Measurements from ENCODE around the gene LSR. TPM values are rescaled to one million over a fixed set of nuclear protein-coding genes. Genes with fewer than 3 reads are reported as not detected.

The LSR gene
- polyA plus RNA-seq, 1 donor (not counting 4 experiments of a cell fraction or from before 2014, with no cell fraction given) = 51.3 TPM

DNA sequence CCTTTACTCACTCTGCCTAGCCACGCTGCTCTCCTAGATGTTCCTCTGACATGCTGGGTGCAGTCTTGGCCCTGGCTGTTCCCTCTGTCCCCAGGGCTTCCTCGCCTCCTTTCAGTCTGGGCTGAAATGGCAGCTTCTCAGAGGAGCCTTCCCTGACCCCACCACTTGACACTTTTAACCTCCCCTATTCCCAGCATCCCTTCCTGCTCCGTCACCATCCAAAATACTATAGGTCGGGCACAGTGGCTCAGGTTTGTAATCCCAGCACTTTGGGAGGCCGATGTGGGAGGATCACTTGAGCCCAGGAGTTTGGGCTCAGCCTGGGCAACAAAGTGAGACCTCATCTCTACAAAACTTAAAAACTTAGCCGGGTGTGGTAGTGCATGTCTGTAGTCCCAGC is 22.9 kb upstream of the LSR start:
- Histone ChIP-seq H2AFZ (ENCODE audit: control insufficient read depth, low read length) (no peak overlapping the region), H3K4me1 (ENCODE audit: control insufficient read depth, extremely low read depth, insufficient read depth, low read length) (no peaks in the 10 kb centered on the region), H3K9ac (ENCODE audit: control insufficient read depth, extremely low read depth, insufficient read depth, low read length) (no peak overlapping the region), H3K79me2 (ENCODE audit: control insufficient read depth, insufficient read depth, low read length) (no peaks in the 10 kb centered on the region), H3K4me2 (ENCODE audit: control insufficient read depth, extremely low read depth, insufficient read depth, low read depth, low read length) (no peak overlapping the region), H4K20me1 (ENCODE audit: control insufficient read depth, extremely low read depth, insufficient read depth, low read length) (no peaks in the 10 kb centered on the region), H3K27me3 (ENCODE audit: control insufficient read depth, extremely low read depth, insufficient read depth, low read length) (no peaks in the 10 kb centered on the region), H3K36me3 (ENCODE audit: control insufficient read depth in 2 of 2, extremely low read depth in 1 of 2, insufficient read depth in 2 of 2, low read length in 2 of 2) (no peaks in the 10 kb centered on the region), H3K9me1 (ENCODE audit: control insufficient read depth, extremely low read depth, insufficient read depth, low read length) (no peaks in the 10 kb centered on the region), H3K4me3 (ENCODE audit: control insufficient read depth in 2 of 3, extremely low read depth in 1 of 3, insufficient read depth in 2 of 3, low read depth in 1 of 3, low read length in 3 of 3) (no peak overlapping the region), H3K27ac (ENCODE audit: control insufficient read depth, insufficient read depth, low read length) (no peak overlapping the region), H3K9me3 (ENCODE audit: control insufficient read depth, low read depth, low read length) (peaks cover 2% of the 10 kb centered on the region)
- DNase-seq (ENCODE audit: low read depth, low spot score) = no peak
- dilution Hi-C loops (cut with MboI; ENCODE audit: extremely low pct_ligation_motif_present, low sequenced_read_pairs) = no loop called here
- TF ChIP-seq EZH2 (IDR thresholded peaks at IDR 0.05; ENCODE audit: low read length) = no peak
- TF ChIP-seq, protein P1, sequence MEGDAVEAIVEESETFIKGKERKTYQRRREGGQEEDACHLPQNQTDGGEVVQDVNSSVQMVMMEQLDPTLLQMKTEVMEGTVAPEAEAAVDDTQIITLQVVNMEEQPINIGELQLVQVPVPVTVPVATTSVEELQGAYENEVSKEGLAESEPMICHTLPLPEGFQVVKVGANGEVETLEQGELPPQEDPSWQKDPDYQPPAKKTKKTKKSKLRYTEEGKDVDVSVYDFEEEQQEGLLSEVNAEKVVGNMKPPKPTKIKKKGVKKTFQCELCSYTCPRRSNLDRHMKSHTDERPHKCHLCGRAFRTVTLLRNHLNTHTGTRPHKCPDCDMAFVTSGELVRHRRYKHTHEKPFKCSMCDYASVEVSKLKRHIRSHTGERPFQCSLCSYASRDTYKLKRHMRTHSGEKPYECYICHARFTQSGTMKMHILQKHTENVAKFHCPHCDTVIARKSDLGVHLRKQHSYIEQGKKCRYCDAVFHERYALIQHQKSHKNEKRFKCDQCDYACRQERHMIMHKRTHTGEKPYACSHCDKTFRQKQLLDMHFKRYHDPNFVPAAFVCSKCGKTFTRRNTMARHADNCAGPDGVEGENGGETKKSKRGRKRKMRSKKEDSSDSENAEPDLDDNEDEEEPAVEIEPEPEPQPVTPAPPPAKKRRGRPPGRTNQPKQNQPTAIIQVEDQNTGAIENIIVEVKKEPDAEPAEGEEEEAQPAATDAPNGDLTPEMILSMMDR (optimal IDR thresholded peaks at IDR 0.05 in 1 of 3, IDR thresholded peaks at IDR 0.05 in 1 of 3, conservative IDR thresholded peaks at IDR 0.05 in 1 of 3; ENCODE audit: extremely low read depth in 1 of 3, insufficient read depth in 2 of 3, low read length in 3 of 3) = no peak
- no peak for FAIRE-seq

- no peak overlapping the region for H3K4me2 ChIP-seq (ENCODE audit: control insufficient read depth, extremely low read depth, insufficient read depth, low read depth, low read length)
- peaks cover 2% of the 10 kb centered on the region for H3K9me3 ChIP-seq (ENCODE audit: control insufficient read depth, low read depth, low read length)
- no peaks in the 10 kb centered on the region for H3K36me3 ChIP-seq (ENCODE audit: control insufficient read depth in 2 of 2, extremely low read depth in 1 of 2, insufficient read depth in 2 of 2, low read length in 2 of 2)
- DNase-seq (ENCODE audit: low read depth, low spot score) = no peak
- no peaks in the 10 kb centered on the region for H3K27me3 ChIP-seq (ENCODE audit: control insufficient read depth, extremely low read depth, insufficient read depth, low read length)
- H3K79me2 ChIP-seq (ENCODE audit: control insufficient read depth, insufficient read depth, low read length) = no peaks in the 10 kb centered on the region
- H3K9me1 ChIP-seq (ENCODE audit: control insufficient read depth, extremely low read depth, insufficient read depth, low read length) = no peaks in the 10 kb centered on the region
- dilution Hi-C loops (cut with MboI; ENCODE audit: extremely low pct_ligation_motif_present, low sequenced_read_pairs) = no loop called here
- no peak for TF ChIP-seq EZH2 (IDR thresholded peaks at IDR 0.05; ENCODE audit: low read length)
- TF ChIP-seq, protein P1 (optimal IDR thresholded peaks at IDR 0.05 in 1 of 3, IDR thresholded peaks at IDR 0.05 in 1 of 3, conservative IDR thresholded peaks at IDR 0.05 in 1 of 3; ENCODE audit: extremely low read depth in 1 of 3, insufficient read depth in 2 of 3, low read length in 3 of 3) = no peak
- no peak overlapping the region for H2AFZ ChIP-seq (ENCODE audit: control insufficient read depth, low read length)
- no peak overlapping the region for H3K27ac ChIP-seq (ENCODE audit: control insufficient read depth, insufficient read depth, low read length)
- FAIRE-seq = no peak
- no peaks in the 10 kb centered on the region for H4K20me1 ChIP-seq (ENCODE audit: control insufficient read depth, extremely low read depth, insufficient read depth, low read length)
- no peak overlapping the region for H3K4me3 ChIP-seq (ENCODE audit: control insufficient read depth in 2 of 3, extremely low read depth in 1 of 3, insufficient read depth in 2 of 3, low read depth in 1 of 3, low read length in 3 of 3)
- H3K4me1 ChIP-seq (ENCODE audit: control insufficient read depth, extremely low read depth, insufficient read depth, low read length) = no peaks in the 10 kb centered on the region
- no peak overlapping the region for H3K9ac ChIP-seq (ENCODE audit: control insufficient read depth, extremely low read depth, insufficient read depth, low read length)
Measured at GRCh38 chr19:35226748-35227147, 22.1 kb upstream of the LSR start.
